Left lung (tissue), 10 donors: ENCODE measurements around the gene JCAD. TPM values are rescaled to one million over a fixed set of nuclear protein-coding genes. Genes with fewer than 3 reads are reported as not detected.

ENCODE experiments used
- ATAC-seq: fragments of 200-7000 bp; cut with Tn5 transposase; one replicate; pipeline ENCODE4 v1.9.1; 2020; ENCODE audit warnings: moderate library complexity
- DNase-seq, 4 donors: peaks; one replicate each; pipeline ENCODE4 v3.0.0-alpha.2; 2013 to 2020
- H3K27ac ChIP-seq, 2 donors: fragments of 200-600 bp; sonication (generic) in 1 of 2; one replicate each; pipeline versions ENCODE4 v1.5.0 to v1.8.0; 2020 to 2021
- H3K27me3 ChIP-seq, 2 donors: fragments of 200-600 bp; sonication (generic) in 1 of 2; one replicate each; pipeline versions ENCODE4 v1.5.0 to v1.8.0; 2020 to 2021
- H3K36me3 ChIP-seq, 2 donors: fragments of 200-600 bp; sonication (generic) in 1 of 2; one replicate each; pipeline versions ENCODE4 v1.5.0 to v1.8.0; 2020 to 2021
- H3K4me1 ChIP-seq, 2 donors: fragments of 200-600 bp; one replicate each; pipeline ENCODE4 v1.8.0; 2021
- H3K4me3 ChIP-seq, 2 donors: fragments of 200-600 bp; sonication (generic) in 1 of 2; one replicate each; pipeline versions ENCODE4 v1.5.0 to v1.8.0; 2020 to 2021; ENCODE audit warnings: mild to moderate bottlenecking in 1 of 2
- H3K9me3 ChIP-seq, 2 donors: fragments of 200-600 bp; sonication (generic) in 1 of 2; one replicate each; pipeline versions ENCODE4 v1.5.0 to v1.8.0; 2020 to 2021
- intact Hi-C, 2 donors: fragments of 100-400 bp; cut with DNase I; formaldehyde crosslinking; loops; one replicate each; pipeline versions ENCODE4 v1.11.2 to v1.14.2; 2022
- polyA plus RNA-seq, 6 donors: library from polyadenylated mRNA; unstranded; fragments of 120-200 nt; gene quantifications; one replicate each; pipeline ENCODE4 v1.2.1, GENCODE V29; 2013; ENCODE audit not compliant: insufficient read length in 6 of 6
- total RNA-seq, 2 donors: library from RNA; stranded (reverse); fragmentation: NEBNext Ultra II Directional; extraction: Animal tissue kit (Norgen Biotek cat#: 25700); gene quantifications; one replicate each; pipeline ENCODE4 v1.2.1, GENCODE V29; 2021
- TF ChIP-seq, protein P1 (sequence below), 2 donors: fragments of 200-600 bp; sonication (generic) in 1 of 2; IDR thresholded peaks; one replicate each; pipeline versions ENCODE4 v1.5.0 to v1.8.0; 2021; ENCODE audit warnings: antibody characterized with exemption in 2 of 2
- donor health status: DM: no; HTN: yes; CAD: no.
- donor health status: DM: no; HTN: no; CAD: no.

JCAD gene
- total and polyA plus RNA-seq, 8 donors = 28.7 to 88.4 (median 71.0) TPM

- Histone ChIP-seq H3K27me3 (no peaks in the 10 kb centered on the region), H3K4me3 (no peak overlapping the region), H3K9me3 (no peaks in the 10 kb centered on the region), H3K4me1 (peaks cover 0 to 2% of the 10 kb centered on the region in 2 donors), H3K36me3 (no peaks in the 10 kb centered on the region), H3K27ac (no peak overlapping the region)
- intact Hi-C loops = no loop called here
- TF ChIP-seq, protein P1, sequence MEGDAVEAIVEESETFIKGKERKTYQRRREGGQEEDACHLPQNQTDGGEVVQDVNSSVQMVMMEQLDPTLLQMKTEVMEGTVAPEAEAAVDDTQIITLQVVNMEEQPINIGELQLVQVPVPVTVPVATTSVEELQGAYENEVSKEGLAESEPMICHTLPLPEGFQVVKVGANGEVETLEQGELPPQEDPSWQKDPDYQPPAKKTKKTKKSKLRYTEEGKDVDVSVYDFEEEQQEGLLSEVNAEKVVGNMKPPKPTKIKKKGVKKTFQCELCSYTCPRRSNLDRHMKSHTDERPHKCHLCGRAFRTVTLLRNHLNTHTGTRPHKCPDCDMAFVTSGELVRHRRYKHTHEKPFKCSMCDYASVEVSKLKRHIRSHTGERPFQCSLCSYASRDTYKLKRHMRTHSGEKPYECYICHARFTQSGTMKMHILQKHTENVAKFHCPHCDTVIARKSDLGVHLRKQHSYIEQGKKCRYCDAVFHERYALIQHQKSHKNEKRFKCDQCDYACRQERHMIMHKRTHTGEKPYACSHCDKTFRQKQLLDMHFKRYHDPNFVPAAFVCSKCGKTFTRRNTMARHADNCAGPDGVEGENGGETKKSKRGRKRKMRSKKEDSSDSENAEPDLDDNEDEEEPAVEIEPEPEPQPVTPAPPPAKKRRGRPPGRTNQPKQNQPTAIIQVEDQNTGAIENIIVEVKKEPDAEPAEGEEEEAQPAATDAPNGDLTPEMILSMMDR (IDR thresholded peaks at IDR 0.05) = no peak
- DNase-seq = no peak
- ATAC-seq = no peak
Observed at GRCh38 chr10:30074090-30074489, 14.7 kb upstream of the JCAD start.

DNA sequence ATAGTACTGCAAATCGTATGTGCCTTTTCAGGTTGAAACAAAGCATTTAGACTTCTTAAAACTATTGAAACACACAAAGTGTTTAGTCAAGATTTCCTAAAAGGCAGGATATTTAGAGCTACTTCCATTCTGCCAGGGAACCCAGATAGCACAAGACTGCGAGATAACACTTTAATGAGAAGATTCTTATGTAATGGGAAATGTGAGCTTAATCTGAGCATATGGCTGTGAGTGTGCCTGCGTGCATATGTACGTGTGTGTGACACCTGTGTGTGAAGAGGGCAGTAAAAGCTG lies 14.3 kb upstream of the JCAD start:
- ATAC-seq = no peak
- peaks cover 0 to 2% of the 10 kb centered on the region in 2 donors for H3K4me1 ChIP-seq

DNA sequence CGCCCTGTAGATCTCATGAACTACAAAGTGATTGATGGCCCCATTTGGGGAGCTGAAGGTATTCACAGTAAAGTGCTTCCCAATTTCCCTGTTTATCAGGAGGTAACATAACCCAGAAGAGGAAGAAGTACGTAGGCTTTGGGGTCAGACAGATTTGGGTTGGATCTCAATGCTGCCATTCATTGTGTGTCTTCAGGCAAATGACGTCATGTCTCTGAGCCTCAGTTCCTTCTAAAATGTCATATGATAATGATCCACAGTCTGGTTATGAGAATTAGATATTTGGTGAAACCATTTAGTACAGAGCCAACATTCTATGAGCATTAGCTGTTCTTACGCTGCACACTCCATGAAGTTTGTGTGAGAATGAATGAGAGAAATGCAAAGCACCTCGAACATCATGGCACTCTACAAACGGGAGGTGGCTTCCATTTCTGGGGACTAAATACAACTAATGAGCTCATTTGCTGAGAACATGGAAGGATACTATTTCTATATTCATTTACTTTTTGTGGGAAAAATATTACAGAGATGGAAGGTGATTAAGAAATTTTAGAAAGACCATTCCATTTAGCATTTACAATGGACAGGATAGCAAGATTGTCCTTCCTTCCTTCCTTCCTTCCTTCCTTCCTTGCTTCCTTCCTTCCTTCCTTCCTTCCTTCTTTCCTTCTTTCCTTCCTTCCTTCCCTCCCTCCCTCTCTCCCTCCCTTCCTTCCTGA lies 13.8 kb upstream of the JCAD start:
- Histone ChIP-seq H3K27me3 (no peaks in the 10 kb centered on the region), H3K36me3 (no peaks in the 10 kb centered on the region), H3K4me1 (peaks cover 0 to 2% of the 10 kb centered on the region in 2 donors), H3K27ac (no peak overlapping the region), H3K4me3 (no peak overlapping the region), H3K9me3 (no peaks in the 10 kb centered on the region)
- DNase-seq (no peak), ATAC-seq (no peak)
- TF ChIP-seq, protein P1 (IDR thresholded peaks at IDR 0.05) = no peak
- intact Hi-C loops = no loop called here

More for the DNA sequence above, 14.3 kb upstream of the JCAD start:
- no peak overlapping the region for H3K27ac ChIP-seq
- intact Hi-C loops = no loop called here
- no peak for DNase-seq
- H3K4me3 ChIP-seq = no peak overlapping the region
- H3K36me3 ChIP-seq = no peaks in the 10 kb centered on the region
- TF ChIP-seq, protein P1 (IDR thresholded peaks at IDR 0.05) = no peak
- H3K9me3 ChIP-seq = no peaks in the 10 kb centered on the region
- H3K27me3 ChIP-seq = no peaks in the 10 kb centered on the region

DNA sequence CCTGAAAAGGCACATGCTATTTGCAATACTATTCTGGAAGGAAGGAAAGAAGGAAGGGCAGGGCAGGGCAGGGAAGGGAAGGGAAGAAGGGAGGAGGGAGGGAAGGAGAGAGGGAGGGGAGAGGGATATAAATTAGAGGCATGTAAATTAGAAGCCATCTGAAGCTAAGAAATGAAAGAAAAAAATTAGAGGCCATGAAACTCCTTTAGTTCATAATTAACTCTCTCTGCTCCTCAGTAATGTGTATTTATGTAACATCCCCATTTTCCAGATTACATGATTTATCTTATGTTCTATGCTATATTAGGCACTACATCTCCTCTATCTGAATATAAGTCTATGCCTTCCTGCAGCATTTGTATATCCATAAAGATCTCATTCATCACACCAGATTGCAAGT lies 12.7 kb upstream of the JCAD start:
- H3K36me3 ChIP-seq = no peaks in the 10 kb centered on the region
- intact Hi-C loops = no loop called here
- TF ChIP-seq, protein P1 (IDR thresholded peaks at IDR 0.05) = no peak
- H3K27me3 ChIP-seq = no peaks in the 10 kb centered on the region
- no peaks in the 10 kb centered on the region for H3K9me3 ChIP-seq
- no peak for ATAC-seq
- H3K4me3 ChIP-seq = no peak overlapping the region
- DNase-seq = no peak
- peaks cover 0 to 2% of the 10 kb centered on the region in 2 donors for H3K4me1 ChIP-seq
- no peak overlapping the region for H3K27ac ChIP-seq

DNA sequence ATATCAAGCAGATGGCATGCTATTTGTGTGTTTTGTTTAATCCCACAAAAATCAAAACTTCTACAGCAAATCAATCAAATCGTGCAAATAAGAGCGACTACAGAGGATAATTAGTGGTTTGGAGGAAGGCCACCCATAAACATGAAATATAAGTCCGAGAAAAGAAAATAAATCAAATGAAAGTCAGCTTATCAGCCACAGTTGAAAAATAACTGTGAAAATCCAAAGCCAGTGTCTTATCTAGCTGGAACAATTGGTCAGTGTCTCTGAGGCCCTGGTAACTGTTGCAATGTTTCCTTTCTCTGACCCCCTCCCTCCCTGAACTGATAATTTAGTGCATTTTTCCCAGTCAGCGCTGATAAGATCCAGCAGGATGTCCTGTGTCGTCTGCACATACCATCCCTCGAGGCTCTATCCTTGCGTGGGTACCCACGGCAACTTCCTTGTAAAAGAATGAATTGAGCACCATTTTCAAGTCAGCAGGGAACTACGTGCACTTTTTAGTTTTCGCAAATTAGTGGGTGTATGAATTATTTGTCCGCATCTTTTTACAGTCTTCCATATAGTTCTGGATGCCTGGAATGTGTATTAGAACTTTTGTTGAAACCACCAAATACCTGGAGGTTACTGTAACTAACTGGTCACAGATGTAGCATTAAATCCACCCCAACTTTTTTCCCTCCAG lies 10.8 kb upstream of the JCAD start:
- H3K27ac ChIP-seq = no peak overlapping the region
- TF ChIP-seq, protein P1 (IDR thresholded peaks at IDR 0.05) = no peak

More for the DNA sequence above, 10.8 kb upstream of the JCAD start:
- no peaks in the 10 kb centered on the region for H3K27me3 ChIP-seq
- H3K4me1 ChIP-seq = peaks cover 0 to 2% of the 10 kb centered on the region in 2 donors
- no peaks in the 10 kb centered on the region for H3K9me3 ChIP-seq
- DNase-seq (no peak), ATAC-seq (peak; percentile 33)
- no peak overlapping the region for H3K4me3 ChIP-seq
- no peaks in the 10 kb centered on the region for H3K36me3 ChIP-seq
- intact Hi-C loops = no loop called here
